GM13977 (cell line): ENCODE results near the gene PYDC1.

Experiments
- DNase-seq: peaks from one replicate; pipeline ENCODE4 v3.0.0; 2012; ENCODE audit warnings: low spot score
- CTCF ChIP-seq: IDR thresholded peaks from 2 replicates; pipeline ENCODE4 v1.5.1; 2012; ENCODE audit warnings: mild to moderate bottlenecking, control low read depth; ENCODE audit not compliant: insufficient read depth; ENCODE audit errors: extremely low read depth, missing control alignments
- in situ Hi-C: fragments of 300-500 bp; cut with MboI; formaldehyde crosslinking; loops from one replicate; pipeline ENCODE4 v1.12.0; 2022; ENCODE audit warnings: low sequenced_read_pairs, low pct_unique_long_range_greater_than_20kb, mixed read lengths, inconsistent platforms; ENCODE audit not compliant: unreplicated experiment

Gene PYDC1

DNA sequence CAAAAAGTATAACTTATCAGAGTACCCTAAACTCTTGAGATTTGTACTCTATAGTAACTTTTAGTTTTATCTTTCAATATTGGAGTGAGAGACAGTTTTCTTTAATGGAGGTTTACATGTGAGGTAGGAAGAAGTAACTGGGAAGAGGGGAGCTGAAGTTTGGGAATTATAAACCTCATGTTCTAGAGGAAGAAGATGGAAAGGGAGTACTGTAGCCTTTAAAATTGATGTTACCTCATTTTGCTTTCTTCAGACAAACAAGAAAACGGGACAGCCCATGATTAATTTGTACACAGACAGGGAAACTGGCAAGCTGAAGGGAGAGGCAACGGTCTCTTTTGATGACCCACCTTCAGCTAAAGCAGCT lies 27.5 kb downstream of the PYDC1 start:
- TF ChIP-seq CTCF: no peak
- in situ Hi-C loops: no loop called here
- DNase-seq: no peak

DNA sequence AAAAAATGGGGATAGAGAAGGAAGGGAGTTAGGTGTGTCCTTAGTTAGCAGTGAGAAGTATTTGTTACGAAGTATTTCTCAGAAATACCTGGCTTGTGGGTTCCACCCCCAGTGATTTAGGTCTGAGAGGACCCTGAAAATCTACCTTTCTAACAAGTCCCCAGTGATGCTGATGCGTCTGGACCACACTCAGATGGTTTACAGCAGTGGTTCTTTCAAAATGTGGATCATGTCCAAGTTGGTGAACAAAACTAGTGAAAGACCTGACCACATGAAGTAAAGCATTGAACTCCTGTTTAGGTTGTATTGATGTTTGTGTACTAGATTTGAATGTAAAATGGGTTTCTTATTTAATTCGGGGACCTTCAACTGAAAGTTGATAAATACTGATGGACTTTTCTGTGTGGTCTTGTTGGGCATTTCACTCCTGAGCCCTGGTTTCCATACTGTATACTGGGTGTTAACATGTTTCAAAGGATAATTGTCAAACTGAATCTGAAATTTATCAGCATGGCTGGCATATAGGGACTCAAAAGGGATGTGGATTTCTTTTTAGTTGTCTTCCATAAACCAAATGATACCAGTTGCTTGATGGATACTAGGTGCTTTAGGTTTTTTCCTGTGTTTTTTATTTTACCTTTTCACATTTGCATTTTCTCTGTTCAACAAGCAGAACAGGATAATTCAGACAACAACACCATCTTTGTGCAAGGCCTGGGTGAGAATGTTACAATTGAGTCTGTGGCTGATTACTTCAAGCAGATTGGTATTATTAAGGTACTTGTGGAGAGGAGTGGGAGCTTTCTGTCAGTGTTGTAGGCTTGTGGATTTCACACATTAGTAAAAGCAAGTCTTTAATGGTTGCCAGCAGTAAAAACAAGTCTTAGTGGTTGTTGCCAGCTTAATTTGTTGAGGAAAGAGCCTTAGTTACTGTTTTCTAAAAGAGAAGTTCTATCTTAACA lies 28.2 kb downstream of the PYDC1 start:
- in situ Hi-C loops: no loop called here
- no peak for TF ChIP-seq CTCF
- DNase-seq: no peak

DNA sequence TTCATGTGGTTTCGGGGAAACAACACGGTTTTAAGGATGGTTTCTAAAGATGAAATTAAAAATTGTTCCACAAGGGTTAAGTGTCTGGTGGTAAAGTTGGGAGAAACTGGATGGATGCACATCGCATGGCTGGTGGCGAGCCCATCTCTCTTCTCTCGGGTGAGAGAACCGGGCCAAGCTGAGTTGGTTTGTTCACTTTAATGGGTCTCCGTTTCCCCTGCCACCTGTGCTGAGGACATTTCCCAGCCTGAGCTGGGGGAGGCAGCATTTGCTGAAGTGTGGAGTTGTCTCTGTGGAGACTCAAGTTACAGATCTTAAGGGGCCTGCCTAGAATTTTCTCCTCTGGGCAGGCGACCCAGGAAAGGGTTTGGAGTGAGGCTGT lies 29.1 kb downstream of the PYDC1 start:
- in situ Hi-C loops: no loop called here
- no peak for DNase-seq
- no peak for TF ChIP-seq CTCF

DNA sequence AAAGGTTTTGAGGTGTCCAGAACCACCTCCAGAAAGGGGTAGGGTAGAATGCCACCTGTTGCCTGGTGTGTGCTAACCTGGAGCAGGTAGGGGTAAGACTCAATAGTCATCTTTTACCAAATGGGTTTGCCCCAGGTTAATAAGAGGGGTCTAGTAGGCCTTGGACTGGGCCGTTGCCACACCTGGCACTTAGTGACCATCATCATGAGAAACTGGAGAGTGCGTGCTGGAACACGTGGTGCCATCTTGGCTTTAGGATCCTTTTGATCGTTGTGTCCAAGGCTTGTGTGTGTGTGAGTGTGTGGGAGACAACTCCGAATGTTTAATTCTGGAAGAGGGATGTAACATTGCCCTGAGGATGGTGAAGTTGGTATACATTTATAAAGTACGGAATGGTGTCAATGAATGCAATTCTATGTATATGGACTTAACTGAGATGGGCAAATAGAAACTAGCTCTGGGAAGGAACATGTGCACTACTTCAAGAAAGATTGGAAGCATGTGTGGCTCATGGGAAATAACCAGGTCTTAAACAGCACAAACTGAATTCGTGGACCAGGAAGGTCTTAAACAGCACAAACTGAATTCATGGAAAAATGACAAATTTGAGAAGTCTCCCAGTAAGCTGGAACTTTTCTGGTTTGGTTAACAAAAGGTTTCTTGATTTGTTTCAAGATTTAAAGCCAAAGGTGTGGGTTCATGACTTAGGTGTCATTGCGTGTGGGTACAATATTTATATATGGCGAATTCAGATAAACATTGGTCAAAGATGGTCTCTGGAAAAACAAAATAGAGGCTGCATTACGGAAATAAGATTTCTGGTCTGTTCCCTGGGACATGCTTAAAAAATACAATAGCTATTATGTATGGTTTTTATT lies 29.8 kb downstream of the PYDC1 start:
- TF ChIP-seq CTCF: no peak
- DNase-seq: no peak
- in situ Hi-C loops: no loop called here

DNA sequence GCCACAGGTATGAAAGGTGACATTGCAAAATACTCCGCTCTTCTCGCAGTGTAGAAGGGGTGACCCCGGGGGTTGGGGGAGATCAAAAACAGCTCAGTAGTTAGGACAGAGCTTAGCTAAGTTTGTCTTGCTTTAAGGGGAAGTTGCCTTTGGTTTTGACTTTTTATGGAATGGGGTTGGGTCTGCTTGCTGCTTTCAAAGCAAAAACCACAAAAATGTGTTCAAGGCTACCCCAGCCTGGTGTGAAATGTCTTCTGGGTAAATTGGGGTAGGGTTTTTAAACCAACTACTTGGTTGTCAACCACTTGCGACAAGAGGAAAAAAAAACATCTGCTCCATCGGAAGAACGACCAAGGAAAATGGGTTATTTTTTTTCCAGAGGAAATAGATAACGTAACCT lies 30.8 kb downstream of the PYDC1 start:
- DNase-seq: no peak
- in situ Hi-C loops: no loop called here
- no peak for TF ChIP-seq CTCF

DNA sequence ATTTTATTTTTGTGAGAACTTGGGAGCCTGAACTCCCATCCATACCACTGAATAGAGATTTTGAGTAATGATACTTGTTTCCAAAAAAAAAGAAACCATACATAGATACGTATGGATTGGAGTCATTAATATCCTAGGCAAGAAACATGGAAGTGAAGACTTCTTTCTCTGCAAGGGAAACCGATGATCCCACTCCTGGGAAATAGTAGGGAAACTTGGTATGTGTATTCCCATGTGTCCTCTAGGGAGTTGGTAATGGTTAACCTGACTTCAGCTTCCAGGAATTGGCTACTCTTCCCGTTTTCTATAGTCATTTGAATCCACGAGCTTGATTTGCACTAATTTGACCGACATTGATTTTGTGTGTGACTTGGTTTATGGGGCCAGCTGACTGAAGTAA lies 31.6 kb downstream of the PYDC1 start:
- DNase-seq: no peak
- in situ Hi-C loops: no loop called here
- TF ChIP-seq CTCF: no peak
